Breast epithelium (tissue), 3 donors: Measurements from ENCODE around the gene UQCRC2.

Experiments
- CTCF ChIP-seq, 3 donors: fragments of 450-650 bp; IDR thresholded peaks; one replicate each; pipeline ENCODE4 v1.5.1; 2016 to 2017; ENCODE audit warnings: antibody characterized with exemption in 3 of 3, mild to moderate bottlenecking in 3 of 3, moderate library complexity in 3 of 3
- POLR2AphosphoS5 ChIP-seq, 3 donors: sonication (generic); formaldehyde crosslinking; IDR thresholded peaks; one replicate each; pipeline ENCODE4 v1.6.1; 2017; ENCODE audit warnings: antibody characterized with exemption in 3 of 3

GRCh38 chr16:21952793-21953540, at the start of gene UQCRC2:
- peak; percentile 60 to 89 (median 79) for TF ChIP-seq POLR2AphosphoS5 (IDR thresholded peaks at IDR 0.05)
- no peak for TF ChIP-seq CTCF (IDR thresholded peaks at IDR 0.05)
